ENCODE results near the gene MAST3. TPM values are rescaled to one million over a fixed set of nuclear protein-coding genes. Genes with fewer than 3 reads are reported as not detected.

MAST3 gene
- total RNA-seq, 1 donor from 2014 or later, result 4.6 TPM

DNA sequence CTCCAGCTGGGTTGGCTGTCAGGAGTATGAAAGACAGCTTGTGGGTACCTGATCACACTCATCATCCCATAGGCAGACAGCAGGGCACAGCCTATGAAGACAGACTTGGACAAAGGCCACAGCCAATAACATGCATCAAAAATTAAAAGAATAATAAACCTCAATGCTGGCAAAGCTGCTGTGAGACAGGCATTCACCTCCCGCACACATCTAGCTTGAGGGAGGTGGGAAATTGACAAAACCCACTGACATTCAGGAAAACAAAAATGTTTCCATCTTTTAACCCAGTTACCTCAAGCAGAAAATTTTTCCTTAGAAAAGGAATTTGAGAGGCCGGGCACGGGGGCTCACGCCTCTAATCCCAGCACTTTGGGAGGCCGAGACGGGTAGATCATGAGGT, 25.2 kb upstream of the MAST3 start:
- Histone ChIP-seq H3K4me1 (no peaks in the 10 kb centered on the region), H3K9me3 (replicated peaks) (no peaks in the 10 kb centered on the region), H3K36me3 (no peaks in the 10 kb centered on the region), H3K4me3 (no peak overlapping the region), H3K27ac (replicated peaks) (no peak overlapping the region), H3K27me3 (ENCODE audit: low read depth) (peaks cover 57% of the 10 kb centered on the region)
- DNase-seq, result no peak
- TF ChIP-seq, protein P1, sequence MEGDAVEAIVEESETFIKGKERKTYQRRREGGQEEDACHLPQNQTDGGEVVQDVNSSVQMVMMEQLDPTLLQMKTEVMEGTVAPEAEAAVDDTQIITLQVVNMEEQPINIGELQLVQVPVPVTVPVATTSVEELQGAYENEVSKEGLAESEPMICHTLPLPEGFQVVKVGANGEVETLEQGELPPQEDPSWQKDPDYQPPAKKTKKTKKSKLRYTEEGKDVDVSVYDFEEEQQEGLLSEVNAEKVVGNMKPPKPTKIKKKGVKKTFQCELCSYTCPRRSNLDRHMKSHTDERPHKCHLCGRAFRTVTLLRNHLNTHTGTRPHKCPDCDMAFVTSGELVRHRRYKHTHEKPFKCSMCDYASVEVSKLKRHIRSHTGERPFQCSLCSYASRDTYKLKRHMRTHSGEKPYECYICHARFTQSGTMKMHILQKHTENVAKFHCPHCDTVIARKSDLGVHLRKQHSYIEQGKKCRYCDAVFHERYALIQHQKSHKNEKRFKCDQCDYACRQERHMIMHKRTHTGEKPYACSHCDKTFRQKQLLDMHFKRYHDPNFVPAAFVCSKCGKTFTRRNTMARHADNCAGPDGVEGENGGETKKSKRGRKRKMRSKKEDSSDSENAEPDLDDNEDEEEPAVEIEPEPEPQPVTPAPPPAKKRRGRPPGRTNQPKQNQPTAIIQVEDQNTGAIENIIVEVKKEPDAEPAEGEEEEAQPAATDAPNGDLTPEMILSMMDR (IDR thresholded peaks at IDR 0.05; ENCODE audit: borderline replicate concordance), result no peak
- intact Hi-C loops (cut with micrococcal nuclease), result no loop called here

- intact Hi-C loops (cut with micrococcal nuclease), result no loop called here
- Histone ChIP-seq H3K4me1 (no peaks in the 10 kb centered on the region), H3K9me3 (replicated peaks) (no peaks in the 10 kb centered on the region), H3K27me3 (ENCODE audit: low read depth) (peaks cover 57% of the 10 kb centered on the region), H3K4me3 (no peak overlapping the region), H3K27ac (replicated peaks) (no peak overlapping the region), H3K36me3 (no peaks in the 10 kb centered on the region)
- TF ChIP-seq, protein P1 (IDR thresholded peaks at IDR 0.05; ENCODE audit: borderline replicate concordance), result no peak
- no peak for DNase-seq
Observed at GRCh38 chr19:18073197-18073596, 24.4 kb upstream of the MAST3 start.

GRCh38 chr19:18074192-18074591, 23.4 kb upstream of the MAST3 start:
- Histone ChIP-seq H3K9me3 (replicated peaks) (no peaks in the 10 kb centered on the region), H3K4me3 (no peak overlapping the region), H3K27me3 (ENCODE audit: low read depth) (peaks cover 48% of the 10 kb centered on the region), H3K4me1 (no peaks in the 10 kb centered on the region), H3K27ac (replicated peaks) (no peak overlapping the region), H3K36me3 (no peaks in the 10 kb centered on the region)
- TF ChIP-seq, protein P1 (IDR thresholded peaks at IDR 0.05; ENCODE audit: borderline replicate concordance), result no peak
- intact Hi-C loops (cut with micrococcal nuclease), result no loop called here
- no peak for DNase-seq

DNA sequence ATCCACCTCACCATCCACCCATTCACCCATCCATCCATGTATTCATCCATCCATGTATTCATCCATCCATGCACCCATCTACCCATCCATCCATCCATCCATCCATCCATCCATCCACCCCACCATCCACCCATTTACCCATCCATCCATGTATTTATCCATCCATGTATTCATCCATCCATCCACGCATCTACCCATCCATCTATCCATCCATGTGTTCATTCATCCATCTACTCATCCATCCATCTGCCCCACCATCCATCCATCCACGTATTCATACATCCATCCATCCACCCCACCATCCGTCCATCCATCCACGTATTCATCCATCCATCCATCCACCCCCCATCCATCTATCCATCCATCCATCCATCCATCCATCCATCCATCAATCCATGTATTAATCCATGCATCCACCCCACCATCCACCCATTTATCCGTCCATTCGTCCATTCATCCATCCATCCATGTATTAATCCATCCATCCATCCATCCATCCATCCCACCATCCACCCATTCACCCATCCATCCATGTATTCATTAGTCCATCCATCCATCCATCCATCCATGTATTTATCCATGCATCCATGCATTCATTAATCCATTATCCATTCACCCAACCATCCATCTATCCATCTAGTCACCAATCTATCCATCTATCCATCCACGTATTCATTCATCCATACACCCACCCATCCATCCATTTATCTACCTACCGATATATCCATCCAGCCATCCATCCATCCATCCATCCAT, 13.5 kb upstream of the MAST3 start:
- Histone ChIP-seq H3K27me3 (ENCODE audit: low read depth) (peaks cover 53% of the 10 kb centered on the region), H3K36me3 (no peaks in the 10 kb centered on the region), H3K4me3 (no peak overlapping the region), H3K9me3 (replicated peaks) (no peaks in the 10 kb centered on the region), H3K27ac (replicated peaks) (no peak overlapping the region), H3K4me1 (no peaks in the 10 kb centered on the region)
- intact Hi-C loops (cut with micrococcal nuclease), result no loop called here
- TF ChIP-seq, protein P1 (IDR thresholded peaks at IDR 0.05; ENCODE audit: borderline replicate concordance), result no peak
- no peak for DNase-seq

DNA sequence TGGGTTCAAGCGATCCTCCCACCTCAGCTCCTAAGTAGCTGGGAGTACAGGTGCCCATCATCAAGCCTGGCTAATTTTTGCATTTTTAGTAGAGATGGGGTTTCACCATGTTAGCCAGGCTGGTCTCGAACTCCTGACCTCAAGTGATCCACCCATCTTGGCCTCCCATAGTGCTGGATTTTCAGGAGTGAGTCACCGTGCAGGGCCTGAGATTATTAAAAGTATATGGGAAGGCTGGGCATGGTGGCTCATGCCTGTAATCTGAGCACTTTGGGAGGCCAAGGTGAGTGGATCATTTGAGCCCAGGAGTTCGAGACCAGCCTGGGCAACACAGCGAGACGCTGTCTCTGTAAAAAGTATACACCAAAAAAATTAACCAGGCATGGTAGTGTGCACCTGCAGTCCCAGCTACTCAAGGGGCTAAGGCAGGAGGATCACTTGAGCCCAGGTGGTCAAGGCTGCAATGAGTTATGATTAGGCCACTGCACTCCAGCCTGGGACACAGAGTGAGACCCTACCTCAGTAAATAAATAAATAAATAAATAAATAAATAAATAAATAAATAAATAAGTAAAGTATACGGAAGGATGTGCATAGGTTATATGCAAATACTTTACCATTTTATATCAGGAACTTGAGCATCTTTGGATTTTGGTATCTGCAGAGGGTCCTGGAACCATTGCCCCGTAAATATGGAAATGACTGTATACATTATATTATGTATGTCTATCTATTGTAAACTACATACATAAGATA, 11.7 kb upstream of the MAST3 start:
- Histone ChIP-seq H3K27ac (replicated peaks) (no peak overlapping the region), H3K9me3 (replicated peaks) (no peaks in the 10 kb centered on the region), H3K4me3 (no peak overlapping the region), H3K27me3 (ENCODE audit: low read depth) (peaks cover 41% of the 10 kb centered on the region), H3K4me1 (no peaks in the 10 kb centered on the region), H3K36me3 (no peaks in the 10 kb centered on the region)
- TF ChIP-seq, protein P1 (IDR thresholded peaks at IDR 0.05; ENCODE audit: borderline replicate concordance), result no peak
- intact Hi-C loops (cut with micrococcal nuclease), result no loop called here
- no peak for DNase-seq

Measured in left ventricle myocardium inferior (tissue), 1 donor.